Eye (tissue), 1 donor: ENCODE measurements around the gene TEDC1.

Source experiments
- DNase-seq: peaks from one replicate; pipeline ENCODE4 v3.0.0-alpha.2; 2015

The TEDC1 gene

GRCh38 chr14:105458571-105458970 lies 32.5 kb upstream of the TEDC1 start:
- no peak for DNase-seq

GRCh38 chr14:105460116-105460515 lies 30.9 kb upstream of the TEDC1 start:
- no peak for DNase-seq

GRCh38 chr14:105460616-105461015 lies 30.4 kb upstream of the TEDC1 start:
- no peak for DNase-seq

GRCh38 chr14:105461903-105462302 lies 29.1 kb upstream of the TEDC1 start:
- DNase-seq, result no peak

- no peak for DNase-seq
These were observed 26.5 kb upstream of the TEDC1 start for GRCh38 chr14:105464501-105464900.

GRCh38 chr14:105465209-105466031 lies 25.6 kb upstream of the TEDC1 start:
- peak; percentile 14 for DNase-seq

- no peak for DNase-seq
These were observed 24.4 kb upstream of the TEDC1 start for GRCh38 chr14:105466531-105467248.

- no peak for DNase-seq
These were observed 23.7 kb upstream of the TEDC1 start for GRCh38 chr14:105467249-105467941.

- DNase-seq, result no peak
These were observed 23.0 kb upstream of the TEDC1 start for GRCh38 chr14:105467942-105468471.

GRCh38 chr14:105468621-105469241 lies 22.3 kb upstream of the TEDC1 start:
- no peak for DNase-seq

GRCh38 chr14:105469456-105470349 lies 21.3 kb upstream of the TEDC1 start:
- DNase-seq, result no peak

GRCh38 chr14:105470350-105471296 lies 20.4 kb upstream of the TEDC1 start:
- peak; percentile 59 for DNase-seq

- DNase-seq, result no peak
These were observed 19.7 kb upstream of the TEDC1 start for GRCh38 chr14:105471297-105471821.

GRCh38 chr14:105471823-105472485 lies 19.1 kb upstream of the TEDC1 start:
- DNase-seq, result peak; percentile 28

- DNase-seq, result no peak
These were observed 18.5 kb upstream of the TEDC1 start for GRCh38 chr14:105472486-105472991.

- no peak for DNase-seq
These were observed 17.9 kb upstream of the TEDC1 start for GRCh38 chr14:105473033-105473676.

GRCh38 chr14:105473677-105474482 lies 17.2 kb upstream of the TEDC1 start:
- DNase-seq, result peak; percentile 97
